ENCODE results near the gene IL24. TPM values are rescaled to one million over a fixed set of nuclear protein-coding genes. Genes with fewer than 3 reads are reported as not detected.

The IL24 gene
- total and polyA plus RNA-seq, 12 donors, result 0.26 TPM; not detected in 11

GRCh38 chr1:206932177-206932576 is 34.9 kb downstream of the IL24 start:
- intact Hi-C loops (cut with DNase I), result no loop called here
- ATAC-seq (no peak), DNase-seq (no peak)
- TF ChIP-seq CTCF (IDR thresholded peaks at IDR 0.05), result no peak
- peaks cover 0 to 10% (median 0%) of the 10 kb centered on the region in 7 donors for H3K27me3 ChIP-seq
- H3K4me3 ChIP-seq, result no peak overlapping the region
- 54 to 73% methylated on average over 8 of the region's 8 CpGs for WGBS, 2 donors
- peaks cover 0 to 11% (median 0%) of the 10 kb centered on the region in 9 donors for H3K4me1 ChIP-seq
- H3K27ac ChIP-seq, result no peak overlapping the region
- H3K9me3 ChIP-seq, result no peaks in the 10 kb centered on the region
- H3K36me3 ChIP-seq, result no peaks in the 10 kb centered on the region

- peak in 3 of 8 donors; percentile 27 to 45 (median 30) for ATAC-seq
- peaks cover 0 to 12% (median 0%) of the 10 kb centered on the region in 7 donors for H3K27me3 ChIP-seq
- intact Hi-C loops (cut with DNase I), result no loop called here
- TF ChIP-seq CTCF (IDR thresholded peaks at IDR 0.05), result peak in 7 of 9 donors; percentile 38 to 83 (median 46)
- DNase-seq, result peak in 1 of 2 donors; percentile 31
- 72 to 73% methylated on average over 8 of the region's 8 CpGs for WGBS, 2 donors
- H3K36me3 ChIP-seq, result no peaks in the 10 kb centered on the region
- H3K4me1 ChIP-seq, result peaks cover 0 to 11% (median 0%) of the 10 kb centered on the region in 9 donors
- H3K4me3 ChIP-seq, result no peak overlapping the region
- no peak overlapping the region for H3K27ac ChIP-seq
- no peaks in the 10 kb centered on the region for H3K9me3 ChIP-seq
These were observed 36.2 kb downstream of the IL24 start for GRCh38 chr1:206933333-206933945.

GRCh38 chr1:206935491-206936067 is 38.3 kb downstream of the IL24 start:
- ATAC-seq (peak in 2 of 8 donors; percentile 19 to 51), DNase-seq (peak in 1 of 2 donors; percentile 38)
- Histone ChIP-seq H3K4me3 (no peak overlapping the region), H3K27ac (no peak overlapping the region), H3K4me1 (peaks cover 0 to 4% (median 0%) of the 10 kb centered on the region in 9 donors), H3K27me3 (peaks cover 0 to 12% (median 0%) of the 10 kb centered on the region in 7 donors), H3K36me3 (no peaks in the 10 kb centered on the region), H3K9me3 (no peaks in the 10 kb centered on the region)
- TF ChIP-seq CTCF (IDR thresholded peaks at IDR 0.05), result peak in 8 of 9 donors; percentile 17 to 63 (median 42)
- intact Hi-C loops (cut with DNase I), result no loop called here
- 62 to 65% methylated on average over 19 of the region's 19 CpGs for WGBS, 2 donors

- TF ChIP-seq CTCF (IDR thresholded peaks at IDR 0.05), result no peak
- H3K27me3 ChIP-seq, result peaks cover 0 to 20% (median 0%) of the 10 kb centered on the region in 7 donors
- no peak overlapping the region for H3K4me3 ChIP-seq
- H3K36me3 ChIP-seq, result no peaks in the 10 kb centered on the region
- no peak for DNase-seq
- intact Hi-C loops (cut with DNase I), result no loop called here
- no peaks in the 10 kb centered on the region for H3K4me1 ChIP-seq
- no peak overlapping the region for H3K27ac ChIP-seq
- WGBS, 2 donors, result 88 to 93% methylated on average over 6 of the region's 6 CpGs
- ATAC-seq, result peak in 2 of 8 donors; percentile 33 to 54
- H3K9me3 ChIP-seq, result no peaks in the 10 kb centered on the region
These were observed 40.2 kb downstream of the IL24 start for GRCh38 chr1:206937425-206937824.

Data from heart right ventricle (tissue), 16 donors.